GM10248 (cell line): ENCODE results near the gene TMED10.

Source experiments
- CTCF ChIA-PET: fragments of 300-600 bp; sonication (Branson Sonifier 250); formaldehyde crosslinking; extraction: SDS; loops from one replicate; lab custom pipeline; 2021; ENCODE audit warnings: antibody characterized with exemption; lab: Yijun Ruan, JAX
- POLR2A ChIA-PET: fragments of 350-650 bp; sonication (Branson Sonifier 250); formaldehyde crosslinking; extraction: SDS; loops from one replicate; lab custom pipeline; 2020; ENCODE audit warnings: antibody characterized with exemption; lab: Yijun Ruan, JAX
- DNase-seq: peaks from one replicate; pipeline ENCODE4 v3.0.0; 2012; ENCODE audit errors: extremely low spot score
- CTCF ChIP-seq: IDR thresholded peaks from 2 replicates; pipeline ENCODE4 v1.5.1; 2012; ENCODE audit warnings: mild to moderate bottlenecking, low read depth; ENCODE audit errors: extremely low read depth, missing control alignments, control extremely low read depth

Gene TMED10

DNA sequence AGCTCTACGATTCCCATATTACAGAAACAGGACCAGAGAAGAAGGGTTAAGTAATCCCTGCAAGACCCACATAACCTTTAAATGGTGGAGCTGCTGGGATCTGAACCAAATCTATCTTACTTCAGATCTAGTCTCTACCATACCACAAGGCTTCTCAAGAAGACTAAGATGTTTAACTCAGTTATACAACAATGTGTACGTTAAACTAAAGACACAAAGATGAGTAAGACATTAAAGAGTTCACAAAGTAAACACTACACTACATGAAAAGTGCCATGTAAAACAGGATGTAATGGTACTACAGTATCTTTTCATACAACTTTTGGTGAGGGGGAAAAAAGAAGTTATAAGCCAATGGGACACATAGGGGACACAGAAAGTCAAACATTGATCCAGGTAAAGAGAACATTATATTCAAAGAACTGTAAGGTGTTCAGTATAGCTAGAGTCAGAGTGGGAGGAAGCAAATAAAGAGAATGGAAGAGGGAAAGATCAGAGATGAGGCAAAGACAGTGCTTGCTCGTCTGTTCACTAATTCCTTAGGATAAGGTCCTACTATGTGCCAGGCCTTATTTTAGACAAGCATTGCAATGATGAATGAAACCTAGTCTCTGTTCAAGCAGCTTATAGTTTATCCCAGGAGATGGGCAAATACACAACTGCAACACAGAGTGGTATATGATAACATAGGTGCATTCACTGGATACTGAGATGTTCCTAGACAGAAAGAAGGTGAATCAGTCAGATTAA is 7.7 kb downstream of the TMED10 start:
- ChIA-PET POLR2A (no interaction called here), CTCF (interaction anchor here (1.7 to 2.5 kb wide), 3 partner anchors 11 to 127 kb away, joined by 5 to 8 read pairs (median 5); no protein-coding TSS in a partner anchor)
- DNase-seq: no peak
- no peak for TF ChIP-seq CTCF

DNA sequence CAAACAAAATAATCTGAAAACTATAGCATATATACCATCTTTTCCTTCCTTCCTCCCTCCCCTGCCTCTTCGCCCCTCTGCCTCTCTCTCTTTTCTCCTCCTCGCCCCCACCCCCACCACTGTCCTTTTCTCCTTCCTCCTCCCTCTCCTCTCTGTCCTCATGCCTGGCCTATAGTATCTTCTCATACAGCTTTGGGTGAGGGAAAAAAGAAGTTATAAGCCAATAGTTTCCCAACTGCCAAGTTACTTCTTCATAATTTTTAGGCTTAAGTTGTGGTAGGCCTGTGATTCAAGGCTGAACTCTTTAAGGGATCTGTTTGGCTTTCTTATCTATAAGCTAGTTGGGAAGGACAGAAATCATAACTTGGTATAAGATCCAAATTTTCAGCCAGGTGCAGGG is 9.1 kb downstream of the TMED10 start:
- DNase-seq: no peak
- TF ChIP-seq CTCF: no peak
- POLR2A ChIA-PET: no interaction called here
- CTCF ChIA-PET: interaction anchor here (1.4 to 1.9 kb wide), 3 partner anchors 36 to 128 kb away, joined by 3 to 8 read pairs (median 4); no protein-coding TSS in a partner anchor

GRCh38 chr14:75165586-75166391 is 10.6 kb downstream of the TMED10 start:
- ChIA-PET CTCF (interaction anchor here (1.0 to 1.5 kb wide), 3 partner anchors 10 to 34 kb away, joined by 4 read pairs; no protein-coding TSS in a partner anchor), POLR2A (no interaction called here)
- TF ChIP-seq CTCF: no peak
- no peak for DNase-seq

GRCh38 chr14:75164809-75165208 is 11.6 kb downstream of the TMED10 start:
- ChIA-PET CTCF (no interaction called here), POLR2A (no interaction called here)
- TF ChIP-seq CTCF: no peak

GRCh38 chr14:75163677-75164076 is 12.7 kb downstream of the TMED10 start:
- ChIA-PET POLR2A (no interaction called here), CTCF (interaction anchor here (1.1 kb wide), 1 partner anchor 324 kb away, joined by 3 read pairs; no protein-coding TSS in a partner anchor)
- TF ChIP-seq CTCF: no peak
- no peak for DNase-seq

More at GRCh38 chr14:75164809-75165208, 11.6 kb downstream of the TMED10 start:
- DNase-seq: no peak

DNA sequence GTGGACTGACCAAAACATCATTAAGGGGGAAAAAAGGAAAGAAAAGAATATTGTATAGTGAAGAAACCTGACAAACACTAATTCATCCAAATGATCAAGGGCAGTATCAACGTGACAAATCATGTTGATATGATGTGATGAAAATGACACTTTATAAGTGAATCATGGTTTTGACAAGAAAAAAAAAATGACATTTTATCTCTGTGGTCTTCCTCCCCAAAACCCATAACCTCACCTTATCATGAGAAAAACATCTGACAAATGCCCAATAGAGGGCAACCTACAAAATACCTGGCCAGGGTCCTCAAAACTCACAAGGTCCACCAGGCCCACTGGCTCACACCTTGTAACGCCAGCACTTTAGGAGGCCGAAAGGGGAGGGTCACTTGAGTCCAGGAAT is 13.8 kb downstream of the TMED10 start:
- ChIA-PET CTCF (no interaction called here), POLR2A (no interaction called here)
- no peak for DNase-seq
- no peak for TF ChIP-seq CTCF
